Stimulated activated CD4-positive, alpha-beta T cell treated with anti-CD3 and anti-CD28 coated beads, Interleukin-15, amount 100 ng/mL, for 1 hour (primary cell): ENCODE measurements around the gene IMPDH2.

Experiments
- DNase-seq, 2 donors: peaks; one replicate each; pipeline ENCODE4 v3.0.0-alpha.2; 2020; ENCODE audit warnings: low read depth in 1 of 2, low spot score in 1 of 2

IMPDH2 gene

DNA sequence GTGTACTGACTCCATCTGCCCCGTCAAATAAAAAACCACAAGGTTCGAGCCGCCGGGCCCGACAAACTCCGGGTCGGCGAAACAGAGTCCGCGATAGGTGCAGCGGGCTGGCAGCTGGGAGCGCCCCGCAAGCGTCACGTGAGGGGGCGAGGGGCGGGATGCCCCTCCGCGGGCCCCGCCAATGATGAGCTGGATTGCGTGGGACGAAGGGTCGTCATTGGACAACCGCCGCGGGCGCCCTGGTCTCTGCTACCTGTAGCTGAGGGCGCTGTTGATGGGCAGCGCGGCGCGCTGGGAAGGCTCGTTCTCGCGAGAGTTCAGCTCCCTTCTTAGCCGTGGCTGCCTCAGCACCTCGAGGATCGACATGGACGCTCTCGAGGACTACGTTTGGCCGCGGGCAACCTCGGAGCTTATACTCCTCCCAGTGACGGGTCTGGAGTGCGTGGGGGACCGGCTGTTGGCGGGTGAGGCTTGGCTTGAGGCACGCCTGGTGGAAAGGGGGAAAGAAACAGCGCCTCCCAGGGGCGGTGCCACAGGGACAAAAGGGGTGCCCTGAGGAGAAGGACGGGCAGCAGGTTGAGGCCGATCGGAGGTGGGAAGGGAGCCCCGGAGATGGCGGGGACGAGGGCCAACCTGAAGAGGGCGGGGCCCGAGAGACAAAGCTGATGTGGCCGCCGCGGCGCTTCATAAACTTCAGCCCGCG lies 22.0 kb downstream of the IMPDH2 start, which contains the start of gene WDR6:
TSS of gene WDR6 (plus strand) at position 324 of the 703 bp plus-strand sequence. CDS start at position 365, 41 bp downstream.
- DNase-seq: peak; percentile 92 to 94

- no peak for DNase-seq
These were observed 22.7 kb downstream of the IMPDH2 start for GRCh38 chr3:49006408-49007067.

DNA sequence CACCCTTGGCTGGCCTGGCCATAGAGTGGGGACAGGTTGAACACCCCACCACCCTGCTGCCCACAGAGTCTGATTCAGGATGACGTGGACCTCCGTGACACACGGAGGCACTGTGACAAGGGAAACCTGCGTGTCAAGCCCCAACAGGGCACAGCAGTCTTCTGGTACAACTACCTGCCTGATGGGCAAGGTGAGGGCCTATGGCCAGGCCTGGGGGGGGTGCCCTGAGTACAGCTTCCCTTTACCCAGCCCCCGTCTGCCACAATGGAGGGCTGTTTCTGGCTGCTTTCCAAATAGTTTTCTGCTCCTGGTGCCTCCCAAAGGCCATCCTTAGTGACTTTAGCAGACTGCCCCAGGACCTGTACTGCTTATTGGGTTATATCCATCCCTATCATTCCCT lies 23.2 kb downstream of the IMPDH2 start:
- DNase-seq: no peak

GRCh38 chr3:49005303-49005680 lies 23.9 kb downstream of the IMPDH2 start:
- DNase-seq: no peak

GRCh38 chr3:49004352-49005302 lies 24.6 kb downstream of the IMPDH2 start:
- no peak for DNase-seq

DNA sequence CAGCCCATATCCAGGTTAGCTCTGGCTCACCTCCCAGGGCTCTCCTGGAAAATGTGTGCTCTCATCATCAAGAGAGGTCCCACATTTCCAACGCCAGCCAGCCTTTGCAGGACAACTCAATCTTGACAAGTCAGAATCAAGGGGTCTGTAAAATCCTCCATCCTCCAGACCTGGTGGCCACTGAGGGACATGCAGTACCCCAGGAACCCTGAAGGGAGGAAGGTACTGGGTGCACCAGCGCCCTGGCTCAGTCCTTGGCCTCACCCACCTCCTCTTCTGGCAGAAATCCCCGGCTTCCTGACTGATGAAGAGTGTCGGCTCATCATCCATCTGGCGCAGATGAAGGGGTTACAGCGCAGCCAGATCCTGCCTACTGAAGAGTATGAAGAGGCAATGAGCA lies 28.0 kb downstream of the IMPDH2 start:
- no peak for DNase-seq

- no peak for DNase-seq
These were observed 29.9 kb downstream of the IMPDH2 start for GRCh38 chr3:48999085-48999858.

DNA sequence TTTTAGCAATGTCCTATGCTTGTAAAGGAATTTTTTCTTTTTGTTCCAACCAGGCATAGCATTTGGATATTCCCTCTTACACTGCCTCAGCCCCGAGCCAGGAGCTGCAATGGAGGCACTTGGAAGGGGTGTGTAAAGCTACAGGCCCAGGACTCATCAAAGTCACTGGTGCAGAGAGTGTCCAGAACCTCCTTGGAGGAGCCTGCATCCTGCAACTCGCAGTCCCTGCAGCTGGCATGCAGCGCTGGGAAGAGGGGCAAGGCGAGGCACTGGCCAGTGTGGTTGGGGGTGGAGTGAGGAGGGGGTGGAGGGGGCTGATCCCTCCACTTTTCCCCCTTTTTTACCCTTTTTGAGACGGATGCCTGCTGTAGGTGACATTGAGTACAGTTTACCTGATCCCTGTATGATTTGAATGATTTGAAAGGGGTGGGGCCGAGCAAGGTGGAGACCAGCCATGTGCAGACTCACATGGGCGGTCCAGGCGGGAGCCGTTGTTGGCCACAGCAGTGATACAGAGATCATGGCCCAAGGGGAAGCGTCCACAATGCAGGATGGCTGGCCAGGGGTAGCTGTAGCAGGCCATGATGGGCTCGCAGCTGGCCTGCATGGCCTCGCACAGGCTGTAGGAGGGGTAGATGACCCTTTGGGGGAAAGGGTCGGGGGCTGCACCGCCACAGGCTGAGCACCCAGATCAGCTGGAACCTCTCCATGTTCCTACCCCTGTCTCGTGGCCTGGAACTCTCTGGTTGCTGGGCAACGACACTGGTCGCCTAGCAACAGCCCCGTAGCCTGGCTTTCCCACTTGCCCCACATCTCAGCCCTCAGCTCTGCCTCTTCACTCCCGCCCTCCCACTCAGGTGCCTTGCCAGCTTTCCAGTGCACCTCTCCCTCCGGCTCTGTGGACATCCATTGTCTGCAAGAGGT lies 31.2 kb downstream of the IMPDH2 start:
- DNase-seq: no peak

DNA sequence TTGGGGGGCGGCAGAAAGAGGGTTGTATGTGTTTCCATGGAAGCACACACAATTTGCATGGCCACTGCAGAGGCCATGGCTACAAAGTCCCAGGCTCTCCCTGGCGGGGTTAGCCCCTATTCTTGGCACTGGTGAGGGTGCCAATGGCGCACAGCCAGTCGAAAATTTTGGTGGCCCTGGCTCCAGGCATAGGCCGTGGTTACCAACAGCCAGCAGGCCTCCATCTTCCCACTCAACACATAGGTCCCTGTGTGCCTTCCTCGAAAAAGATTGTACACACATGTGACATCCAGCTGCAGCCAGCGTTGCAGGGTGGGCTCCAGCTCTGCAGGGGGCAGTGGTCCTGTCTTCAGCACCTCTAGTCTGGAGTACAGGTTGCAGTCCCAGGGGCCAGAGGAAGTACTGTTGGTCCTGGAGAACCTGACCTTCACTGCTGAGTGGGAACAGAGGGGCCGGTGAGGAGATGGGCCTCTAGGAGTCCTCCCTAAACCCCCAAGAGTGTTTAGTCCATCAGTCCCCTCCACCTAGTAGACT lies 32.0 kb downstream of the IMPDH2 start:
- no peak for DNase-seq

- DNase-seq: no peak
These were observed 32.6 kb downstream of the IMPDH2 start for GRCh38 chr3:48996640-48997039.

DNA sequence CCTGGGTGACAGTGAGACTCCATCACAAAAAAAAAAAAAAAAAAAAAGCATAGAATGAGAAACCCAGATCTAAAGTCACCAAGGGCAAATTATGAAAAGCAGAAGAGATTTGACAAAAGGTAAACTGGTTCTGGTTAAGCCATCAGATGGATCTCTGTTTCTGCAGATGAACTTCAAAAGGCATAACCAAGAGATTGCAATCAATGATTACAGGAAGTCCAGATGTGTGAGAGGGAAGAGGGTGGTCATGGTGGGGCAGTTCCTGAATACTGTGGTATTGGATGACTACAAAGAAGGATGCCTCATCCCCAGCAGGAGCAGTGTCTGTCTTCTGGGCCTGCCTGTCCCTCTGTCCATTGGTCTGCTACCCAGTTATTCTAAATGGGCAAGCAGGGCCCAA lies 35.4 kb downstream of the IMPDH2 start:
- DNase-seq: no peak

DNA sequence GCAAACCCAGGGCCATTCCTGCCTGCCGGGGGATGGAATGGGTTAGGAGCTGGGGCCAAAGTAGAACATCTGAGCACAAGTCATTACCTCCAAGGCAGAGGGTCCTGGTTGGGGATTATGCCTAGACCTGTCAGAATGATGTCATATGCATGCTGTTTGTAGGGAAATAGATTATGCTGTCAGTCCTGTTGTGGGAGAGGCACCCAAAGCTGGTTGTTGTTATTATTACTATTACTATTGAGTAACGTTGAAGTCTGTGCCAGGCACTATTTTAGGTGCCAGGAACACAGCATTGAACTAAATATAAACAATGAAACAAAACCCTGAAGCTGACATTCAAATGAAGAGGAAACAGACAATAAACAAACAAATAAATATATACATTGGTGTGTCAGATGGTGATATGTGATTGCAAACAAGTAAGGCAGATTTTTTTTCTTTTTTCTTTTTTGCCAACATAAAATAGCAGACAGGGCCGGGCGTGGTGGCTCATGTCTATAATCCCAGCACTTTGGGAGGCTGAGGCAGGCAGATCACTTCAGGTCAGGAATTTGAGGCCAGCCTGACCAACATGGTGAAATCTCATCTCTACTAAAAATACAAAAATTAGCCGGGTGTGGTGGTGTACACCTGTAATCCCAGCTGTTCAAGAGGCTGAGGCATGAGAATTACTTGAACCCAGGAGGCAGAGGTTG lies 37.2 kb downstream of the IMPDH2 start:
- no peak for DNase-seq

- DNase-seq: no peak
These were observed 38.3 kb downstream of the IMPDH2 start for GRCh38 chr3:48990636-48991469.

DNA sequence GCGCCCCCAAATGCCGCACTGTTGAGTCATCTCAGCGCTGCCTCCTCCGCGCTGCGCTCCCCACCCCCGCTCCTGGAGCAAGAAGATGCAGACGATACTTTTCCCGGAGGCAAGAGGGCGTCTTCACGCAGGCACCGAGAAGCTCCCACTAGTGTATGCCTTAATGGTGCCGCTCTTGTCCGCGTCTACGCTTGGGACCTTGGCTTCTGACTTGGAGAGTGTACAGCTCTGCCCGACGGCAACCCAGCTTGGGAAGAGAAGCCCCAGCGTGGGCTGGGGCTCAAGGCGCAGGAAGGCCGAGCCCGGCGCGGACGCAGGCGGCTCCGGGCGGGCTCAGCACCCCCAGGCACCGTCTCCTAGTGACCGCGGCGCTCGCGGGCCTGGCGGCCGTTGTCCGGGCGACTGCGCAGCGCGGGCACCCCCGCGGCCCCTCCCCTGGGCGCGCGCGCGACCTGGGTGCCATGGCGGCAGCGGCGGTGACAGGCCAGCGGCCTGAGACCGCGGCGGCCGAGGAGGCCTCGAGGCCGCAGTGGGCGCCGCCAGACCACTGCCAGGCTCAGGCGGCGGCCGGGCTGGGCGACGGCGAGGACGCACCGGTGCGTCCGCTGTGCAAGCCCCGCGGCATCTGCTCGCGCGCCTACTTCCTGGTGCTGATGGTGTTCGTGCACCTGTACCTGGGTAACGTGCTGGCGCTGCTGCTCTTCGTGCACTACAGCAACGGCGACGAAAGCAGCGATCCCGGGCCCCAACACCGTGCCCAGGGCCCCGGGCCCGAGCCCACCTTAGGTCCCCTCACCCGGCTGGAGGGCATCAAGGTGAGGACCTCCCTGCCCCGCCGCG lies 39.2 kb downstream of the IMPDH2 start, which contains the start of gene P4HTM:
TSS of gene P4HTM (plus strand) at position 446 of the 840 bp plus-strand sequence. CDS start at position 462, 16 bp downstream.
- peak; percentile 57 to 76 for DNase-seq

DNA sequence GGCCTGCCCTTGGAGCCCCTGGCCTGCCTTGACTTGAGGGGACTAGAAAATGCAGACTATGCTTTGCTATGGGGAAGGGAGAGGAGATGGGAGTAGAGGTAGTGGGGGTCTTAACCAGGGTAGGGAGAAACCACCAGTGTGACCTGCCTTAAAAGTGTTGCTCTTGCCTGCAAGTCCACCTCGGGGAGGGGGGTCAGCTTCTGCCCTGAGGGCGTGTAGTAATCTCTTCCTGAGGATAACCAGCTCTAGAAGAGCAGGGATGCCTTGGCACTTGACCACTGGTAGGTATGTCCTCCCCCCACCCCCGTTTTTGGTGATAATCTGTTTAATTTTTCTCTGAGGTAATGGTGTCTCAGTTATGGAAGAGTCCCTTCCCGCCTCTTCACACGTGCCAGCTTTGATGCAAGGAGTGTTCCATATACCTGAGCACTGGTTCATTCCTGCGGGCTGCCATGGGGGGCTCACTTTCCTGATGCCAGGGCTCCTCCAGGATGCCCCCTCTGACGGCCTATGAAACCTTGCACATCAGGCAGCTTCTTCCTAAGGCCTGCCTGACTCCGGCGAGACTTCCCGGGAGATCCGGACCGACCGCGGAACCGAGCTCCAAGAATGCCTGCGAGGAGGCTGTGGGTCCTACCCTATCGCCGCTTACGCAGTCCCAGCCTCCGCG lies 39.9 kb downstream of the IMPDH2 start:
- no peak for DNase-seq

DNA sequence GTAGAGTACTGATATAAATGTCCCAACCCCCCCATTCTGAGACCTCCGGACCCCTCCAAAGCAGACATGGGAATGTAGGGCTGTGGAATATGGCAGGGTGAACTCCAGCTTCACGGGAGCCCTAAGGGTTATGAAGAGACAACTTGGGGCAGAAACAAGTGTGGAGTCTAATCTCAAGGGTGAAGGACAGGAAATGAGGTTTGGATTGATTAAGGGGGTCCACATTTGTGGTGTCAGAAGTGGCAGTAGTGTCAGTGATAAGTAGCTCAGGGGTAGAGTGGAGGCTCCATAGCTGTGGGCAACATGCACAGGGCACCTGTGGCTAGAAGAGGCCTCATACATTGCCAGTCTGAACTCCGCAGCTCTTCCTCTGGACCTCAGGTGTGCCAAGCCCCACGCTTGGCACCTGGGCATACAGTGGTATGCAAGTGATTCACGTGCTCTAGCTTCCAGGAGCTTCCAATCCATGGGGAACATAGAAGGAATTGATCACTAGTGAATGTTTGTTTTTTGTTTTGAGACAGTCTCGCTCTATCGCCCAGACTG lies 43.3 kb downstream of the IMPDH2 start:
- DNase-seq: no peak
